HFFc6 (cell line): ENCODE data around the gene ATP1B1. TPM values are rescaled to one million over a fixed set of nuclear protein-coding genes. Genes with fewer than 3 reads are reported as not detected.
"Not testable (repeated sequence)": the region's sequence is repeated elsewhere in the genome, so short reads cannot be mapped to it uniquely, and the experiment has no call there.

ENCODE experiments used
- DNase-seq: peaks from one replicate; pipeline ENCODE4 v3.0.0-alpha.2; 2018
- H3K27ac Mint-ChIP-seq: 2 replicates; pipeline ENCODE4 v1.8.0; 2020; ENCODE audit warnings: mild to moderate bottlenecking, mixed read lengths
- H3K27me3 Mint-ChIP-seq: 2 replicates; pipeline ENCODE4 v1.8.0; 2021; ENCODE audit warnings: mild to moderate bottlenecking, moderate library complexity, mixed read lengths; ENCODE audit not compliant: insufficient read depth
- H3K36me3 Mint-ChIP-seq: 2 replicates; pipeline ENCODE4 v1.8.0; 2021; ENCODE audit warnings: low read depth, mixed read lengths
- H3K4me1 Mint-ChIP-seq: 2 replicates; pipeline ENCODE4 v1.8.0; 2020; ENCODE audit warnings: low read depth, mixed read lengths
- H3K4me3 Mint-ChIP-seq: 2 replicates; pipeline ENCODE4 v1.8.0; 2020; ENCODE audit warnings: mild to moderate bottlenecking, moderate library complexity, mixed read lengths
- H3K9me3 Mint-ChIP-seq: 2 replicates; pipeline ENCODE4 v1.8.0; 2020; ENCODE audit warnings: mild to moderate bottlenecking, mixed read lengths
- total RNA-seq, 6 experiments: library from RNA; stranded (reverse); fragmentation: NEBNext Ultra II Directional; extraction: Animal tissue kit (Norgen Biotek cat#: 25700); gene quantifications; 2 replicates in 1 of 6; 3 replicates in 5 of 6; pipeline ENCODE4 v1.2.3, GENCODE V29; 2021
- TF ChIP-seq, protein P1 (sequence below): fragments of 200-600 bp; sonication (generic); IDR thresholded peaks from 2 replicates; pipeline ENCODE4 v1.5.0; 2021; ENCODE audit warnings: antibody characterized with exemption, mild to moderate bottlenecking

Gene ATP1B1
- total RNA-seq, 6 experiments from 2014 or later: 30.6 to 48.5 (median 42.9) TPM

GRCh38 chr1:169161496-169162194 lies 55.2 kb downstream of the ATP1B1 start:
- H3K27me3 Mint-ChIP-seq: no peaks in the 10 kb centered on the region
- peaks cover 9% of the 10 kb centered on the region for H3K4me1 Mint-ChIP-seq
- TF ChIP-seq, protein P1, sequence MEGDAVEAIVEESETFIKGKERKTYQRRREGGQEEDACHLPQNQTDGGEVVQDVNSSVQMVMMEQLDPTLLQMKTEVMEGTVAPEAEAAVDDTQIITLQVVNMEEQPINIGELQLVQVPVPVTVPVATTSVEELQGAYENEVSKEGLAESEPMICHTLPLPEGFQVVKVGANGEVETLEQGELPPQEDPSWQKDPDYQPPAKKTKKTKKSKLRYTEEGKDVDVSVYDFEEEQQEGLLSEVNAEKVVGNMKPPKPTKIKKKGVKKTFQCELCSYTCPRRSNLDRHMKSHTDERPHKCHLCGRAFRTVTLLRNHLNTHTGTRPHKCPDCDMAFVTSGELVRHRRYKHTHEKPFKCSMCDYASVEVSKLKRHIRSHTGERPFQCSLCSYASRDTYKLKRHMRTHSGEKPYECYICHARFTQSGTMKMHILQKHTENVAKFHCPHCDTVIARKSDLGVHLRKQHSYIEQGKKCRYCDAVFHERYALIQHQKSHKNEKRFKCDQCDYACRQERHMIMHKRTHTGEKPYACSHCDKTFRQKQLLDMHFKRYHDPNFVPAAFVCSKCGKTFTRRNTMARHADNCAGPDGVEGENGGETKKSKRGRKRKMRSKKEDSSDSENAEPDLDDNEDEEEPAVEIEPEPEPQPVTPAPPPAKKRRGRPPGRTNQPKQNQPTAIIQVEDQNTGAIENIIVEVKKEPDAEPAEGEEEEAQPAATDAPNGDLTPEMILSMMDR: no peak
- H3K36me3 Mint-ChIP-seq: no peaks in the 10 kb centered on the region
- H3K9me3 Mint-ChIP-seq: no peaks in the 10 kb centered on the region
- no peak for DNase-seq
- no peak overlapping the region for H3K4me3 Mint-ChIP-seq
- H3K27ac Mint-ChIP-seq: no peak overlapping the region

- peaks cover 9% of the 10 kb centered on the region for H3K4me1 Mint-ChIP-seq
These were observed 56.6 kb downstream of the ATP1B1 start for GRCh38 chr1:169163059-169163458.

GRCh38 chr1:169175461-169175860 lies 69.0 kb downstream of the ATP1B1 start:
- H3K4me1 Mint-ChIP-seq: 0 out of 2 replicates have a peak, but pooled peaks cover 5% of the 10 kb centered on the region
- H3K9me3 Mint-ChIP-seq: no peaks in the 10 kb centered on the region
- H3K36me3 Mint-ChIP-seq: no peaks in the 10 kb centered on the region
- no peak overlapping the region for H3K4me3 Mint-ChIP-seq
- H3K27ac Mint-ChIP-seq: no peak overlapping the region
- TF ChIP-seq, protein P1: no peak
- no peaks in the 10 kb centered on the region for H3K27me3 Mint-ChIP-seq
- DNase-seq: no peak

More at GRCh38 chr1:169163059-169163458, 56.6 kb downstream of the ATP1B1 start:
- H3K36me3 Mint-ChIP-seq: no peaks in the 10 kb centered on the region
- no peaks in the 10 kb centered on the region for H3K9me3 Mint-ChIP-seq
- H3K4me3 Mint-ChIP-seq: no peak overlapping the region
- H3K27me3 Mint-ChIP-seq: no peaks in the 10 kb centered on the region
- no peak for DNase-seq
- H3K27ac Mint-ChIP-seq: no peak overlapping the region
- TF ChIP-seq, protein P1: no peak

DNA sequence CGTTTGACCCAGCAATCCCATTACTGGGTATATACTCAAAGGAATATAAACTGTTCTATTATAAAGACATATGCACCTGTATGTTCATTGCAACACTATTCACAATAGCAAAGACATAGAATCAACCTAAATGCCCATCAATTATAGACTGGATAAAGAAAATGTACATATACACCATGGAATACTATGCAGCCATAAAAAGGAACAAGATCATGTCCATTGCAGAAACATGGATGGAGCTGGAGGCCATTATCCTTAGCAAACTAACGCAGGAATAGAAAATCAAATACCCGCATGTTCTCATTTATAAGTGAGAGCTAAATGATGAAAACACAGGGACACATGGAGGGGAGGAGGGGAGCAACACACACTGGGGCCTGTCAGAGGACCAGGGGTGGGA lies 72.9 kb downstream of the ATP1B1 start:
- not testable (repeated sequence) for H3K27me3 Mint-ChIP-seq, H3K4me1 Mint-ChIP-seq, H3K9me3 Mint-ChIP-seq, H3K27ac Mint-ChIP-seq, H3K4me3 Mint-ChIP-seq, DNase-seq, H3K36me3 Mint-ChIP-seq

GRCh38 chr1:169180174-169180573 lies 73.7 kb downstream of the ATP1B1 start:
- Mint-ChIP-seq H3K4me1 (0 out of 2 replicates have a peak, but pooled peaks cover 5% of the 10 kb centered on the region), H3K27ac (no peak overlapping the region), H3K4me3 (no peak overlapping the region), H3K36me3 (no peaks in the 10 kb centered on the region), H3K27me3 (no peaks in the 10 kb centered on the region), H3K9me3 (no peaks in the 10 kb centered on the region)
- TF ChIP-seq, protein P1: no peak
- DNase-seq: no peak
